ENCODE measurements around the gene FLRT3.

The FLRT3 gene

GRCh38 chr20:14334306-14334930 lies 3.0 kb downstream of the FLRT3 start:
- TF ChIP-seq SPI1 (IDR thresholded peaks at IDR 0.05; ENCODE audit: low read depth, low read length) (no peak), POU2F2 (IDR thresholded peaks at IDR 0.05; ENCODE audit: low read depth, low read length) (no peak), PAX5 (IDR thresholded peaks at IDR 0.05; ENCODE audit: insufficient read depth, low read length, severe bottlenecking) (no peak), POLR2AphosphoS5 (IDR thresholded peaks at IDR 0.05; ENCODE audit: low read depth, low read length) (no peak), TAF1 (IDR thresholded peaks at IDR 0.05; ENCODE audit: low read depth, low read length) (no peak), POLR2A (IDR thresholded peaks at IDR 0.05; ENCODE audit: low read depth, low read length) (no peak)
- FAIRE-seq = no peak
- DNase-seq (ENCODE audit: insufficient read length, low spot score) = no peak

DNA sequence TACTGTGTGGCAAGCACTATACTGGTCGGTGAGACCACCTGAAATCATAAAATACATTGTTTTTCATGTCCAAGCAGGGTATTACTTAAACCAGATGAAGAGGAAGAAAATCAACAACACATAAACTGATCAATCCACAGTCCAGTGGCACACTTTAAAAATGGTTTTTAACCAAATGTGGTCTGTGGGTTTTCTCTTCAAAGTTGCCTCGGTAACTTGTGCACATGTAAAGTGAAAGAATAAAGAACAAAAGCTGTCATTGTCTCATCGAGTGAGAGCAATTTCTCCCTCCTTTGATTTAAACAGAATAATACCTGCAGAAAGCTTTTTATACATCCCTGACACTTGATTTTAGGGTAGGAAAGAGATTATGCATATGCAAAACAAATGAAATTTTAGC lies 3.7 kb downstream of the FLRT3 start:
- FAIRE-seq = no peak

GRCh38 chr20:14332866-14333265 lies 4.5 kb downstream of the FLRT3 start:
- TF ChIP-seq POLR2A (IDR thresholded peaks at IDR 0.05; ENCODE audit: low read depth, low read length) = no peak
- no peak for TF ChIP-seq TAF1 (IDR thresholded peaks at IDR 0.05; ENCODE audit: low read depth, low read length)
- no peak for TF ChIP-seq PAX5 (IDR thresholded peaks at IDR 0.05; ENCODE audit: insufficient read depth, low read length, severe bottlenecking)
- no peak for TF ChIP-seq POLR2AphosphoS5 (IDR thresholded peaks at IDR 0.05; ENCODE audit: low read depth, low read length)
- no peak for TF ChIP-seq POU2F2 (IDR thresholded peaks at IDR 0.05; ENCODE audit: low read depth, low read length)
- no peak for TF ChIP-seq SPI1 (IDR thresholded peaks at IDR 0.05; ENCODE audit: low read depth, low read length)
- no peak for DNase-seq (ENCODE audit: insufficient read length, low spot score)
- FAIRE-seq = no peak

More for the DNA sequence above, 3.7 kb downstream of the FLRT3 start:
- TF ChIP-seq SPI1 (IDR thresholded peaks at IDR 0.05; ENCODE audit: low read depth, low read length) = no peak
- TF ChIP-seq PAX5 (IDR thresholded peaks at IDR 0.05; ENCODE audit: insufficient read depth, low read length, severe bottlenecking) = no peak
- TF ChIP-seq POU2F2 (IDR thresholded peaks at IDR 0.05; ENCODE audit: low read depth, low read length) = no peak
- TF ChIP-seq TAF1 (IDR thresholded peaks at IDR 0.05; ENCODE audit: low read depth, low read length) = no peak
- no peak for TF ChIP-seq POLR2AphosphoS5 (IDR thresholded peaks at IDR 0.05; ENCODE audit: low read depth, low read length)
- no peak for TF ChIP-seq POLR2A (IDR thresholded peaks at IDR 0.05; ENCODE audit: low read depth, low read length)
- DNase-seq (ENCODE audit: insufficient read length, low spot score) = no peak

GRCh38 chr20:14331646-14332045 lies 5.8 kb downstream of the FLRT3 start:
- TF ChIP-seq POLR2A (IDR thresholded peaks at IDR 0.05; ENCODE audit: low read depth, low read length) (no peak), POLR2AphosphoS5 (IDR thresholded peaks at IDR 0.05; ENCODE audit: low read depth, low read length) (no peak), POU2F2 (IDR thresholded peaks at IDR 0.05; ENCODE audit: low read depth, low read length) (no peak), PAX5 (IDR thresholded peaks at IDR 0.05; ENCODE audit: insufficient read depth, low read length, severe bottlenecking) (no peak), SPI1 (IDR thresholded peaks at IDR 0.05; ENCODE audit: low read depth, low read length) (no peak), TAF1 (IDR thresholded peaks at IDR 0.05; ENCODE audit: low read depth, low read length) (no peak)
- no peak for DNase-seq (ENCODE audit: insufficient read length, low spot score)
- no peak for FAIRE-seq

DNA sequence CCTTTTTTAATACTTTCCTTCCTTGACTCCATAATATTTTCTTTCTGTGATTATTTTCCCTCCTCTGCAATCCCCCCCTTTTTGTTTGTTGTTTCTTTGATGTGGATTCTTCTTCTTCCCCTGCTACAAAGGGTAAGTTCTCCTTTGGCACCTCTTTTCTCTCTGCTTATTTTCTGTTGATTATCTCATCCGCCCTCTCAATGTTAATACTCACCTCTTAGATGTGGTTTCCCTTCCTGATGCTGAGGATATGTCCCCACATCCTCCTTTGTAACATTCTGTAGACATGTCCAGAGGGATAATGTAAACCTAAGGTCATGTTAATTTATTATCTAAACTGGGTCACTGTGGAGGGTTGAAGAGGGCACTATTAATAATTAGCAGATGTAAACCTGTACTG lies 17.7 kb downstream of the FLRT3 start:
- DNase-seq (ENCODE audit: insufficient read length, low spot score) (no peak), FAIRE-seq (no peak)
- TF ChIP-seq POU2F2 (IDR thresholded peaks at IDR 0.05; ENCODE audit: low read depth, low read length) (no peak), SPI1 (IDR thresholded peaks at IDR 0.05; ENCODE audit: low read depth, low read length) (no peak), POLR2A (IDR thresholded peaks at IDR 0.05; ENCODE audit: low read depth, low read length) (no peak), PAX5 (IDR thresholded peaks at IDR 0.05; ENCODE audit: insufficient read depth, low read length, severe bottlenecking) (no peak), TAF1 (IDR thresholded peaks at IDR 0.05; ENCODE audit: low read depth, low read length) (no peak), POLR2AphosphoS5 (IDR thresholded peaks at IDR 0.05; ENCODE audit: low read depth, low read length) (no peak)

DNA sequence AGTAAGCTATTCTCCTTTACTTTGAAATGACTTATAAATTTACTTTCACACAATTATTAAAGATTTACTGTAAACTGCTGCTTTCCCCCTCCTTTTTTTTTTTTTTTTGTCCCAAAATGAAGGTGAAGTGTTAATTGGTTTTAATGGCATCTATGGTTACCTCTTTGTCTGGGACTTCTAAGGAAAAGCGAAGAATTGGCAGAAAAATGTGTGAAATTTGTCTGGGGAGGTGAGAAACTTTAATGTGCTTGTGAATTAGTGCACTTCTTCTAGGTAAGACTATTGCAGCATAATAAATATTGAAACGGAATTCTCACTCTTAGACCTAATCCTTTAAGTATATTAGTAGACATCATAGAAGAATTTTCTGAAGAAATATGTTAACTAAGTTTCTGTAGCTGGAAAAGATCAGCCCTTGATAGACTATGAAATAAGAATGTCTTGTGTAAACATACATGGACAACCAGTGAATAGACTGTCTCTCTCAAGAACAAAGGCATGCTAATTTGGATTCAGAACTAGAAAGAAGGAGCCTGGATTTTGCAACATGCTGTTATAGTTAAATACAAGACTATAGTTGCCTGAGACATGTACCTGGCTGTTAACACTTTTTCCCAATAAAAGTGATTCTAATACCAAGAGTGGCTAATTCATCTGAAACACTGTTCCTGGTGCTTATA lies 23.9 kb downstream of the FLRT3 start:
- DNase-seq (ENCODE audit: insufficient read length, low spot score) (no peak), FAIRE-seq (no peak)
- no peak for TF ChIP-seq POLR2AphosphoS5 (IDR thresholded peaks at IDR 0.05; ENCODE audit: low read depth, low read length)
- TF ChIP-seq POU2F2 (IDR thresholded peaks at IDR 0.05; ENCODE audit: low read depth, low read length) = no peak
- no peak for TF ChIP-seq PAX5 (IDR thresholded peaks at IDR 0.05; ENCODE audit: insufficient read depth, low read length, severe bottlenecking)
- TF ChIP-seq SPI1 (IDR thresholded peaks at IDR 0.05; ENCODE audit: low read depth, low read length) = no peak
- TF ChIP-seq POLR2A (IDR thresholded peaks at IDR 0.05; ENCODE audit: low read depth, low read length) = no peak
- no peak for TF ChIP-seq TAF1 (IDR thresholded peaks at IDR 0.05; ENCODE audit: low read depth, low read length)

DNA sequence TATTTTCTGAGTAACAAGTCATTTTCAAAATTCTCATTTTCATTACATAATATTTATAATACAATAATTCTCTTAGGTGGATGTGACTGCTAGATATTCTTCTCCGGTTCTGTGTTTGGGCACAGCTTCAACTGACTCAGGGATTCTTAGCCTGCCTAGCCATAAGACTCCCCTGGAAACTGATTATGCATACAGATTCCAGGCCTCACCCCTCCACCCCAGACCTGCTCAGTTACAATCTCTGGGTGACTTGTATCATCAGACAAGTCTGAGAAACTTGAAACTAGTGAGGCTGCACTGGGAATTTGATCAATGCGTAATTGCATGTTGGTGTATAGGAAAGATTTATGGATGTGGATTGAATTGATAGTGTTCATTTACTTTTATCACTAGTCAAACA lies 25.4 kb downstream of the FLRT3 start:
- DNase-seq (ENCODE audit: insufficient read length, low spot score) (no peak), FAIRE-seq (no peak)
- TF ChIP-seq TAF1 (IDR thresholded peaks at IDR 0.05; ENCODE audit: low read depth, low read length) = no peak
- TF ChIP-seq SPI1 (IDR thresholded peaks at IDR 0.05; ENCODE audit: low read depth, low read length) = no peak
- TF ChIP-seq POLR2AphosphoS5 (IDR thresholded peaks at IDR 0.05; ENCODE audit: low read depth, low read length) = no peak
- TF ChIP-seq POU2F2 (IDR thresholded peaks at IDR 0.05; ENCODE audit: low read depth, low read length) = no peak

DNA sequence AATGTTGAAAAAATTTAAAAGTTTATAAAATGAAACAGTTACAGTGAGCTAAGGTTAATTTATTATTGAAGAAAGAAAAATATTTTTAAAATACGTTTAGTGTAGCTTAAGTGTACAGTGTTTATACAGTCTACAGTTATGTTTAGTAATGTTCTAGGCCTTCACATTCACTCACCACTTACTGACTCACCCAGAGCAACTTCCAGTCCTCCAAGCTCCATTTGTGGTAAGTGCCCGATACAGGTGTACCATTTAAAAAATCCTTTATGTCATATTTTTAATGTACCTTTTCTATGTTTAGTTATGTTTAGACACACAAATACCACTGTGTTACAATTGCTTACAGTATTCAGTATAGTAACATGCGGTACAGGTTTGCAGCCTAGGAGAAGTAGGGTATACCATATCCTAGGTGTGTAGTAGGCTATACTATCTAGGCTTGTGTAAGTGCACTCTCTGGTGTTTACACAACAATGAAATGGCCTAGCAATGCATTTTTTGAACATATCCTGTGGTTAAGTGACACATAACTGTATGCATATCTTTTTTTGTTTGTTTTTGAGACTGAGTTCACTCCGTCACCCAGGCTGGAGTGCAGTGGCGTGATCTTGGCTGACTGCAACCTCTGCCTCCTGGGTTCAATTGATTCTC lies 26.3 kb downstream of the FLRT3 start:
- no peak for FAIRE-seq
- no peak for DNase-seq (ENCODE audit: insufficient read length, low spot score)
- TF ChIP-seq SPI1 (IDR thresholded peaks at IDR 0.05; ENCODE audit: low read depth, low read length) (no peak), POLR2AphosphoS5 (IDR thresholded peaks at IDR 0.05; ENCODE audit: low read depth, low read length) (no peak), PAX5 (IDR thresholded peaks at IDR 0.05; ENCODE audit: insufficient read depth, low read length, severe bottlenecking) (no peak), TAF1 (IDR thresholded peaks at IDR 0.05; ENCODE audit: low read depth, low read length) (no peak), POU2F2 (IDR thresholded peaks at IDR 0.05; ENCODE audit: low read depth, low read length) (no peak)

GRCh38 chr20:14307956-14308355 lies 29.5 kb downstream of the FLRT3 start:
- no peak for TF ChIP-seq POLR2A (IDR thresholded peaks at IDR 0.05; ENCODE audit: low read depth, low read length)
- no peak for TF ChIP-seq PAX5 (IDR thresholded peaks at IDR 0.05; ENCODE audit: insufficient read depth, low read length, severe bottlenecking)
- no peak for DNase-seq (ENCODE audit: insufficient read length, low spot score)
- no peak for FAIRE-seq
